Stimulated activated CD4-positive, alpha-beta T cell treated with anti-CD3 and anti-CD28 coated beads, Interleukin-1b, Interleukin-23, amount 100 ng/mL, for 48 hours (primary cell): ENCODE results near the gene TTC39A.
"Not testable (repeated sequence)": the region's sequence is repeated elsewhere in the genome, so short reads cannot be mapped to it uniquely, and the experiment has no call there.

Experiments
- DNase-seq: peaks from one replicate; pipeline ENCODE4 v3.0.0-alpha.2; 2020

TTC39A gene

GRCh38 chr1:51336004-51336403 is 5.6 kb upstream of the TTC39A start:
- no peak for DNase-seq

- no peak for DNase-seq
These were observed 1.1 kb upstream of the TTC39A start for GRCh38 chr1:51331206-51332100.

GRCh38 chr1:51329443-51330325 is 678 bp downstream of the TTC39A start:
- DNase-seq, result no peak

DNA sequence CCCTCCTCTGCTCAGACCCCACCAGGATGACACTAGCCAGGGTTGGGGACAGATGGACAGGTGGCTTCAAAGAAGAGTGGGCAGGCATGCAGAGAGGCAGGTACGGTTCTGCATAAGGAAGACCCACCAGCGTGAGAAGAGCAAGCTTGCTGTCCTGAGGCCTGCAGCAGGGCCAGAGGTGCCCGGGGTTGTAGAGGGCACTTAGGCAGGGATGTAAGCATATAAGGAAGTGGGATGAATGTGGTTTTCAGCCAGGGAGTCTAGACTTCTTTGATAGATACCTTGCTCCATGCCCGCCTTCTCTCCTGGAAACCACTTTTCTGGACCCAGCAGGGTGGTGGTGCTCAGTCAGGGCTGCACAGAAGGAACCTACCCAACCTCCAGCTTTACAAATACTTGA is 1.4 kb downstream of the TTC39A start:
- DNase-seq, result no peak

DNA sequence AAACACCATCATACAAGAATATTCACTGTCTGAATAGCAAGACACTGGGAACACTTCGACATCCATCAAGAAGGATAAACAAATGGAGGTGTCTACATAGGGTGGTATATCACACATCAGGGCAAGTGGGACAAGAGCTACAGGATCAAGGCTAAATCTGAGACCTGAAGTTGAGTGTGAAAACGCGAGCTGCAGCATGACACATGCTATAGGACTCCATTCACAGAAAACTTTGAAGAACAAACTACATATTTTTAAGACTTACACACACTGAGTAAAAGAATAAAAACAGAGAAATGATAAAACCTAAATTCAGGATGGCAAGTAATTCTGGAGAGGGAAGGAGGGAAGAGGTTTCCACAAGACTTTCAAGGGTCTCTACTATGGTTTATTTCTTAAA is 2.1 kb downstream of the TTC39A start:
- no peak for DNase-seq

- DNase-seq, result no peak
These were observed 3.0 kb downstream of the TTC39A start for GRCh38 chr1:51327386-51327785.

- no peak for DNase-seq
These were observed 3.5 kb downstream of the TTC39A start for GRCh38 chr1:51326839-51327238.

- no peak for DNase-seq
These were observed 4.2 kb downstream of the TTC39A start for GRCh38 chr1:51325878-51326755.

DNA sequence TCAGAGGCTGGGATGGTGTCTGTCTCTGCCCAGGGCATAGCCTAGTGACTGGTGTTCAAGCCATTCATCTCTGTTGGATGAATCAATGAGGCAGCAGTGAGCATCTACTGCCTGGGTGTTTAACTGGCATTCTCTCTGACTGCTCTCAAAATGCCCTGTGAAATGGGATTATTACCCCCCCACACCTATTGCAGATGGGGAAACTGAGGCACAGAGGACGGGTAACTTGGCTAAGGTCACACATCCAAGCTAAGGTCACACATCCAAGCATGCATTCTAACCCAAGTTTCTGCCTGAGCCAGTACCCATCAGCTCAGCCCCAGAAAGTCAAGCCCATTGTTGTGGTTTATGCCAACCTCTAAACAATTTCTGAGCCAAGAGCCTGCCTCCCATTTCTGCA is 5.0 kb downstream of the TTC39A start:
- DNase-seq, result no peak

GRCh38 chr1:51325011-51325385 is 5.4 kb downstream of the TTC39A start:
- not testable (repeated sequence) for DNase-seq

GRCh38 chr1:51324251-51325010 is 5.9 kb downstream of the TTC39A start:
- no peak for DNase-seq

- no peak for DNase-seq
These were observed 6.6 kb downstream of the TTC39A start for GRCh38 chr1:51323778-51324177.

GRCh38 chr1:51322417-51323101 is 7.8 kb downstream of the TTC39A start:
- DNase-seq, result no peak

DNA sequence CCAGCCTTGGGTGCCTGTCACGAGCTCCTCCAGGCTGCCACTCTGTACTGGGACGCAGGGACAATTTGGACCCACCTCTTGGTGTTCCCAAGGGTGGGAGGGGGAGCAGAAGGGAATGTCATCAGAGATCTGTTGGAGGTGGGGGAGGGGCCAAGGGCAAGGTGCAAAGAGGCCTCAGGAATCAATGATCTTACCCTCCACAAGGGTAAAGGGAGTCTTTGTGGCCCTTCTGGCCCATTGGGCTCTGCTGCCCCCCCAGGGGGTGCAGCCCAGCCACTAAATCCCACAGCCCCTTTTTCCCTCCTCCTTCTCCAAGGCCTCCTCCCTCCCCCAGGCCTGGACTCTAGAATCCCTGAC is 8.5 kb downstream of the TTC39A start:
- DNase-seq, result no peak

- DNase-seq, result no peak
These were observed 9.1 kb downstream of the TTC39A start for GRCh38 chr1:51320967-51321923.

DNA sequence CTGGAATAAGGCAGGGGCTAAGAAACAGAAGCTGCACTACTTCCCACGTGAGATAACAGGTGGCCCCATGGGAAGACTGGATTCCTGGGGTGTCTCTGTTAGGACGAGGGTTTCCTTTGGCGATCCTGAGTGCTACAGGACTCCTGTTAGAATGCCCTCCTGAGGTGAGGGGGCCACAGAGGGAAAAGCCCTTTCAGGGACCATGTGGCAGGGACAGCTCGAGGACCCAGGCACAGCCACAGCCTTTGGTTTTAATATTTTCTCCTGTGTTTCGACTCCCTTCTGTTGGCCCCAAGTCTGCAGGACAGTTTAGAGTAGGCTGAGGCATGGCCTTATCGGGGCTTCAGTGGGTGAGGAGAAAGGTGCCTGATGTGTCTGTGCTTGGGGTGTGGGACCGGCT is 12.6 kb downstream of the TTC39A start:
- no peak for DNase-seq

DNA sequence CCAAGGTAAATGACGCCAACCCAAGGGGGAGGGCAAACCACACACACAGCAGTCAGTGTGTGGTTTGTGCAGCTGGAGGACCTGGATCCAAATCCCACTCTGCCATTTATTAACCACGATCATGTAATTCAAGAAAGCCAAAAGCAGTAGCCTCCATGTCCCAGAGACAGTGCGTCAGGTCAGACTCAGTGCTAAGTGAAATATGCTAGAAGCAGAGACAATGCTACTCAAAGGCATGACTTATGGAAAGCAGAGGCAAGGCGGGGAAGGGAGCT is 13.6 kb downstream of the TTC39A start:
- DNase-seq, result no peak

DNA sequence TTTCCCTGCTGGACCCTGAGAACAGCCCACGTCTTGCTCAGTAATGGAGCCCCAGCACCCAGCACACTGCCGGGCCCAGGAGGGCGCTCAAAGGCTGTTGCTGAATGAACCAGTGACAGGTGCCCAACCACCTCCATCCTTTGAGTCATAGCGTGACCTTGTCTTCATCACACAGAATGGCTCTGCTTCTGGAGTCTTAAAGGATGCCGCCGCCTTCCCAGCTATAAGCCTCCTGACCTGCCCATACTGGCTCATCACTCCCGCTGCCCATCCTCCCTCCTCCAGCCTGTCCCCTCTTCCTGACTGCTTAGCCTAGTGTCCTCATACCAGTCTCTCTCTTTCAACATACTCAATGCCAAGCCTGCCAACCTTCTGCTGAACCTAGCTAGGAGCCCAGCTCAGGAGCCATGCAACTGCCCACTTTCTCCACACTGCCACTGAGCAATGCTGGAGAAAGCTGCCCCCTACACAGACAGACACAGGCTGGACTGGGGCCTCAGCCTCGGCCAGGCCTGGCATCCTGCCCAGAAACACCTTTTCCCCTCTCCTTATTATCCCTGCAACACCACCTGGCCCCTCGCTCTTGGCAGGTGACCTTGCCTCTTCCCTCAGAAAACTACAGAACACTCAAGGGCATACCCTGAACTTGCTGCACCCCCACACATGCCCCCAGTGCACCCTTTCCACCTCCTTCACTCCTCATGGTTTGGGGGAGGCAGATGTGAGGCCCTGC is 14.1 kb downstream of the TTC39A start:
- no peak for DNase-seq

GRCh38 chr1:51314974-51315373 is 15.4 kb downstream of the TTC39A start:
- no peak for DNase-seq
